NCI-H128 (cell line): Measurements from ENCODE around the gene WDR87.
A peak's percentile ranks its signal among the peaks of the same experiment; 100 is the strongest.
"Not testable (repeated sequence)": the region's sequence is repeated elsewhere in the genome, so short reads cannot be mapped to it uniquely, and the experiment has no call there.

Experiments used
- DNase-seq: peaks from one replicate; lab custom pipeline; 2025; ENCODE audit not compliant: unreplicated experiment; lab: John Stamatoyannopoulos, UW

WDR87 gene

DNA sequence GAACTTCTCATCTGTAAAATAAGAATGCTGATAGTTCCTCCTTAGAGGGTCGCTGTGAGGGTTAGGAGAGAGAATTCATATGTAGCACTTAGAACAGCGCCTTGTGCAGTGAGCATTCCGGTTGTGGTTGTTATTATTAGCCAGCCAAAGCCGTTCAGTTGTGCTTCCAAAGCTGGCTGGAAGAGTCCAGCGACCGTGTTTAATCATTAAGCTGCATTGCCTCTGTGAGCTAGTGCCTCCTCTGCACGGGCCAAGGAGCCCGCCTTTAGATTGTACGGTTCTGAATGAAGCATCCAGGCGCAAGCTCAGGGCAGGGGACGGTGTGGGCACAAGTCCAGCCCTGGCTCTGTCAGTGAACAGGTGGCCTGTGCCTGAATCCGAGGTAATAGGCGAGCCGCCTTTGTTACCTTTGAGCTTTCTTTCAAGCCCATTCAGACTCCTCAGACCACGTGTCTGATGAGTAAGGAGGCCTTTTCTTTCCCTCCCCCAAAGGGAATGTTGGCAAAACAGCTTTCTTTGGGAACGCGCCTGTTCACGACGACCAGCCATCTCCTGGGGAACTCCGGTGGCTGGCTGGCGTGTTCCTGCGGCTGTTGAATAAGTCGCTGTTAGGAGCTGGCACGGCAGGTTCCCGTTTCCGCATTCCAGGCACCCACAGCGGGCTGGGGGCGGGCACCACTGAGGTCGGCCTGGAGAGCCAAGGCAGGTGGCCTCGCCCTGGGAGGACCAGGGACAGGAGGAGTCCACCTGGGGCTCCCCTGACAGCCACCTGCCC, 25.7 kb upstream of the WDR87 start:
- peak; percentile 59 for DNase-seq

DNA sequence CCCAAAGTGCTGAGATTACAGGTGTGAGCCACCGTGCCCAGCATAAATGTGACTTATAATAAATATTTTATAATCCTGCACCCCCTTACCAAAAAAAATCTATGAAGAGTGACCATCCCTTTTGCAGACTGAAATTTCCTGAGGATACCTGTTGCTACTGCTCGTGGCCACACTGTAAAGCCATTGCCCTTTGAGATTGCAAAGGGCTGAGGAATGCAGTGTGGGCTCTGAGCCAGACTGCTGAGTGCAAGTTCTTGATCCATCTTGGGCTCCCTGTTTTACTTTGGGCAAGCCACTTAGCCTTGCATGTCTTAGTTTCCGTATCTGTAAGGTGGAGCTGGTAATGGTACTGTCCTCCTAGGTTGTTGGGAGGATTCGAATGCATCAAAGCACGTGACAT, 24.0 kb upstream of the WDR87 start:
- no peak for DNase-seq

DNA sequence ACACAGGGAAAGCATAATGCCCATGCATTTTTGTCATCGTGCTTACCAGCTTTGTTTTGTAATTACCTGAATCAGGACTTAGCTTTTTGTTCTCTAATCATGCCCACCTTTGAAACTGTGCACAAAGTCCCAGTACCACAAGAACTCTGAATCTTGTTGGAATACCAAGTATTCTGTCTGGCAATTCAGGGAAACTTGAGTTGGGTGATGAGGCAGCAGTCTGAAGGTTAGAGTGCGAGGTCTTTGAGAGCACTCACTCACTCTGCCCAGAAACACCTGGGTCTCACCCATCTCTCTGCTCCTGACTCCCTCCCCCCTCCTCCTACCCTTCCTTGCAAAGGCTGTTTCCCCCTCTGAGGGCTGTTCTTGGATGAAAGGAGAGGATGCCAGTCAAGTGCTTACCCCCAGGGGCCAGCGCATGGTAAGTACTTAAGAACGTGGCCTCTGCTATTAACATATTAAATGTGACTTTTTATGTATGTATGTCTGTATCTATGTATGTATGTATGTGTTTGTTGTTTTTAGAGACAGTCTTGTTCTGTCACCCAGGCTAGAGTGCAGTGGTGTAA, 23.0 kb upstream of the WDR87 start:
- DNase-seq = no peak

DNA sequence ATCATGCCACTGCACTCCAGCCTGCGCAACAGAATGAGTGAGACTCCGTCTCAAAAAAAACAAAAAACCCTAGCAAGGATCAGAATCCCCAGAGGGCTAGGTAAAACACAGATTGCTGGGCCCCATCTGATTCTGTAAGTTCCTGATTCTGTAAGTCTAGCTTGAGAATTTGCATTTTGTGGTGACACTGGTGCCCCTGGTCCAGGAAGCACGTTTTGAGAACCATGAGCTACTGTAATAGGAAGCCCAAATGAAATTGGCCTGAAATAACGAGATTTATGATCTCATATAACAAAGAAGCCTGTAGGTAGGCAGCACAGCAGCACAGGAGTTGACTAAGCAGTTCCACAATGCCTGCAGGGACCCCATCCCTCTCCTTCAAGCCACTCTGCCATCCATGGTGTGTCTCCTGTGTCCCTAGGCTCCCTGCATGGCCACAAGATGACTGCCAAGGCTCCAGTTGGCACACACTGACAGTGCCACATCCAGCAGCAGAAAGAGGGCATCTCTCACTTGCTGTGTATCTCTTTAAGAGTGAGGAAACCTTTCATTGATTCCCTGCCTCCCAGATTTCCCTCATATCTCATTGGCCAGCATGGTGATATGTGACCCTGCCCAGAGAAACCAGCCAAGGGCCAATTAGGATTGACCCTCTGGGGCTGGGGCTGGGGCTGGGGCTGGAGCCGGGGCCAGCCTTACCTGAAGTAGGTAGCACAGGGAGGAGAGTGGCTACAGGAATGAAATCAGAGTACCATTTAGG, 22.3 kb upstream of the WDR87 start:
- DNase-seq = no peak

DNA sequence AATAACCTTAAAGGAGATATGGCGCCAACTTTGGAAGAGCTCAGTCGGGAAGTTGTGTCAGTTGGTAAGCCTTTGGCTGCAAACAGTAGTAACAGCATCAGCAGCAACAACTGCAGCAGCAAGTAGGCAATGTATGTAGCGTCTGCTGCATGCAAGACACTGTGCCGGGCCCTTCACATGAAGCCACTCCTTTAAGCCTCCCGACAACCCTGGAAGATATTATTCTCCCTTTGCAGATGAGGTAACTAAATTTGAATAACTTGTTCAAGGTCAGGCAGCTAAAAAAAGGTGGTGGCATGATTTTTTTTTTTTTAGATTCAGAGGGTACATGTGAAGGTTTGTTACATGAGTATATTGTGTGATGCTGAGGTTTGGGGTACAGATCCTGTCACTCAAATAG, 20.3 kb upstream of the WDR87 start:
- DNase-seq = no peak

DNA sequence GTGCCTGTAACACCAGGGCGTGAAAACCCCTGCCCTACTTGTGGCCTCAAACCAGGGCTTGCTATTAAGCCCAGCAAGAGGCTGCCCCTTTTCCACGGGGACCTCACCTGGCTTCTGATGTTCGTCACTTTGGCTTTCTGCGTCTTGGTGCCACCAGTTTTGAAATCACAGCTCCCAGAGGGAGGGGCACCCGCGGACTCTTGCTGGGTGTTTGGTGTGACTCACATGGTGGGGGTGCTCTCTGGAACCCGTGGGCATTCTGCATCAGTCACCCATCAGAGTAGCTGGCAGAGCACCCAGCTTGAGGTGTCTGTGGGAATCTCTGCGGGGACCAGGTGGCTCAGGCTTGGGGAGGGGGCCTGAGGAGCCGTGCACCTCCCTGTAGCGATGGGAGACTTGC, 19.9 kb upstream of the WDR87 start:
- no peak for DNase-seq

DNA sequence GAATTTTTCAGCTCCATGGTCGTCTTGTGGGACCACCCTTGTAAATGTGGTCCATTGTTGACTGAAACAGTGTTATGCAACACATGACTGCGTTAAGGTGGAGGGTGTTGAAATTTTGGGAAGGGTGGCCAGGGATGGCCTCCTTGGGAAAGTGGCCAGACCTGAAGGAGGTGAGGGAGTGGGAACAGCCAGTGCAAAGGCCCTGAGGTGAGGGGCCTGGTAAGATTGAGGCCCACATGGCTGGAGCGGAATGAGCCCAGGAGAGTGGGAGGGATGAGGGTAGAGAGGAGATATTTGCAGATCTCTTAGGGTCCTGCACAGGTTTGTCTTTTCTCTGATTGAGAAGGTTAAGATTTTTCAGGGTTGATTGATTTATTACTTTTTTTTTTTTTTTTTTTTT, 18.8 kb upstream of the WDR87 start:
- no peak for DNase-seq

DNA sequence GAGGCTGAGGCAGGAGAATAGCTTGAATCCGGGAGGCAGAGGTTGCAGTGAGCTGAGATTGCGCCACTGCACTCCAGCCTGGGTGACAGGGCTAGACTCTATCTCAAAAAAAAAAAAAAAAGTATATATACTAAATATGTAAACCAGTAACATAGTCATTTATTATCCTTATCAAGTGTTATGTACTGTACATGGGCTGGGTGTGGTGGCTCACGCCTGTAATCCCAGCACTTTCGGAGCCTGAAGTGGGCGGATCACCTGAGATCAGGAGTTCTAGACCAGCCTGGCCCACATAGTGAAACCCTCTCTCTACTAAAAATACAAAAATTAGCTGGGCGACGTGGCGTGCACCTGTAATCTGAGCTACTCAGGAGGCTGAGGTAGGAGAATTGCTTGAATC, 18.2 kb upstream of the WDR87 start:
- not testable (repeated sequence) for DNase-seq

DNA sequence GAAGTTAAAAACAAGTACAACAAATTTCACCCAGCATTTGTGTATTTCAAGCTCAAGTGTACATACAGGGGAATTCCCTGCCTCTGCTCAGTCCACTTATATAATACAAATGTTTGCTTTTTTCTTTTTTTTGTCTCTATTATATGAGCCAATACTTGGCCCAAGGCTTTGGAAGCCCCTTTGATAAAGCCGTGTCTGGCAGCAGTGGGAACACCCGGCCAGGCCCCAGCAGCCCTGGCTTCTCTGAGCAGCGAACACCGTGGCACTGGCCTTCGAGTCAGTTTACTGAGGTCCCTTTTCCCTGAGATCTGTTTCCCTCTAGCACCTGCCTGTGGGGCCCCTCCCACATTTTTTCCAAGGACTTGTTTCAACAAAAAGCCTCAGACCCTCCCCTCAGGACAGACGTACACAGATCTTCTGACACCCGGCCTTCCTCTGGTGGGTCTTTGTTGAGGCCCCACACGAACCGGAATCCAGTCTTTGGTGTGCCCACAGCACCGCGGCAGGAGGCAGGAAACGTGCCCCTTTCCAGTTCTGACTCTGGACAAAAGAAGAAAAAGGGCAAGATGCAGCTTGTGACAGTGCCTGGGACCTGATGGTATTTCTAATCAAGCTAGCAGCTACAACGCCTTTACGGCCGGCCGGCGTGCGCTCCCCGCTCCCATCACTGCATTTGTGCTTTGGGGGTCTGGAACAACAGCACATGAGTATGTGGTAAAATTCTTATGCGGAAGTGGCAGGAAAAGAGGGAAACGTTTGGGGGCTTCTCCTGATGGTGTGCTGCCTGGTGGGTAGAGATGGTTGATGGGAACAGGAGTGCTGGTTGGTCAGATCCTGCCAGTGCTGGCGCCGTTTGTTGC, 14.4 kb upstream of the WDR87 start:
- no peak for DNase-seq

DNA sequence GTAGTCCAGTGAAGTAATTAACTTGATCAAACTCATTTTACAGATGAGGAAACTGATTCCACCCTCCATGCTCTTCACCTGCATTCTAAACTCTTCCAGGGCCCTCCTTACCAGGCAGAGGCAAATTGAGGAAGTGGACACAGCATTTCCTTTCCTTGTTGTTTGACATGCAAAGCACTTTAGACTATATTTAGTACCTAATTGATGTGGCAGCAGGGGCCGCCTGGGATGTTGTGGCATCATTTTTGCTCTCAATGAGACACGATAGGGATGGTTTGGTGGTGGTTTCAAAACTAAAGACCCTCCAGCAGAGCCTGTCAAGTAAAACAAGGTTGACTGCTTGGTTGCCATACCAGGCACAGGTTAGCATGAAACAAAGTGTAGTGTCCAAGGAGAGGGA, 8.5 kb upstream of the WDR87 start:
- no peak for DNase-seq

DNA sequence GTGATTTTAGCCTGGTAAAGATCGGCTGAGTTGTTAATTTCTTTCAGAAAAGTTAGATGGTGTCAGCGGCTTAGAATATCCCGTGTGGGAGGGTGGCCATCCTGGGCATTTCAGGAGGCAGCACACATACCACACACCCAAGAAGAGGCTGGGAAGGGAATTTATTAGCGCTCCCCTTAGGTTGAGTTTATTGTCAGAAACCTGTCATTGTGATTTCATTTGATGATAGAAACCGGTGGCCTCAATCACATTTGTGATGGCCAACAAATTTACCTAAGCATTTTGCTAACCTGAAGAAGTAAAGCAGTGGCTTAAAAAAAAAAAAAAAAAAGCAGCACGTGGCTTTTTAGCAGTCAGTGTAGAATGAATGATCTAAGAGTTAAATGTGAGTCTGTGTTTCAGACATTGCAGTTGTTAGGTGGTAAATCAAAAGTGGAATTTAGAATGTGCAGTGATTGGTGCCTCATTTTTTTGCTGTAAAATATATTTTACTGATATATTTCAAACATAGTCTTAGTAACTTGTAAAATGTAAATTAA, 3.3 kb upstream of the WDR87 start:
- DNase-seq = no peak

DNA sequence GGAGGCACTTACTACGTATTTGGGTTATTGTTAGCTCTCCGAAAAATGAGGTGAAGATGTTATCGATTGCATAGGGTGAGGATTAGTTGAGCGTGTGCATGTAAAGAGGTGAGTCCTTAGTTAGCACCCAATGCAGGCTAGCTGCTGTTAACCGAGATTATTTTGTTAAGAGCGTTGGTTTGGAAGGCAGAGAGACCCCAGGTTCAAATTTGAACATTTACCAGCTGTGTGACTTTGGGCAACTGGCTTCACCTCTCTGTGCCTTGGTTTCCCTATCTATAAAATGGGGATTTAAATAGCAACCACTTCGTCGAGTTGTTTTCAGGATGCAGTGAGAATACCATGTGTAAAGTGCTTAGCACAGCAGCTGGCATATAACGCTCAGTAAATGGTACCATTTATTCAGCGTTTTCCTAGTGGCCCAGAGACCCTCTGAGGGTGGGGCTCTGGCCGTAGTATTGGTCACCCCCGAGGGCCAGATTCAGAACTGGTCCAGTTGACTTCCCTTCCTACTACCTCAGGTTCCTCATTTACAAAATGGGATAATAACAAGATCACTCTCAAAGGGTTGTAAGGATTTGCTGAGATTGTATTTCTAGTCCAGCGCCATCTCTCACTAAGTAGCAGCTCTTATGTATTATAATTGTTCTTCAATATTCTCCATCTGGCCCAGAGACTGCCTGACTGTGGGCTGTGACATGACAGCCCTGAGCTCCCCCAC, 1.5 kb upstream of the WDR87 start:
- no peak for DNase-seq

DNA sequence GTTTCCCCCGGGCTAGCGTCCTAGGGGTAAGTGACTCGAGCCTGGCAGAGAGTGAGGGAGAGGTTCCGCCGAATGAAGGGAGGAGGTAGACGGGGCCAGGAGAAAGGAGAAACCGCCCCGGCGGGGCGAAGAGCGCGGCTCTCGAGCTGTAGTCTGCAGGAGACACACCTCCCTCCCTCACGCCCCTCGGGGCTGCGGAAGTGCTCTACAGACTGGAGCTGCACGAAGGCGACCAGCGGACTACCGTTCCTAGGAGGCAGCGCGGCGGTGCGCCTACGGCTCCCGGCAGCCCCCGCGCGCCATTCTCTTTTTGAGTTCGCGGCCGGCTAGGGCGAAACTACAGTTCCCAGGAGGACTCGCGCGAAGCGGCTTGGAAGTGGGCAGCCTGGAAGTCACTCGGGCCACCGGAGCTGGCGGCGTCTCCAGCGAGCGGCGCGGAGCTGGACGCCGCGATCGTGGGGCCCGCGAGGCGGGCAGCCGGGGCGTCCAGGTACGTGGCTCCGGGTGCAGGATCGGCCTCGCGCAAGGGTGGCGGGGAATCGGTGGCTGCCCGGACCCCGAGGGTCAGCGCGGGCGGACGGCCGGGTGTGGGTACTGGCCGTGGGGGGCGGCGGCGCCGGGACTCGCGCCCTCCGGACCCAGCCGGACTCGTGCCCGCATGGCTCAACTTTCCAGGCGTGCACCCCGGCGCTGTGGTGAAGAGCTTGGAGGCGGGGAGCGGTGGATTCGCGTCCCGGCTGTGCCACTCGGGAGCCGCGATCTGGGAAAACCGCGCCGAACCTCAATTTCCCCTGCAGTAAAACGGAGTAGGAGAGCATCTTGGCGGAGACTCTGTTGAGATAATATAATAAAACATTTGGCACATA, 708 bp upstream of the WDR87 start, which contains the start of gene SIPA1L3:
TSS of gene SIPA1L3 (plus strand) at position 340 of the 866 bp plus-strand sequence. CDS start 174,358 bp downstream, outside the sequence.
- peak; percentile 92 for DNase-seq

DNA sequence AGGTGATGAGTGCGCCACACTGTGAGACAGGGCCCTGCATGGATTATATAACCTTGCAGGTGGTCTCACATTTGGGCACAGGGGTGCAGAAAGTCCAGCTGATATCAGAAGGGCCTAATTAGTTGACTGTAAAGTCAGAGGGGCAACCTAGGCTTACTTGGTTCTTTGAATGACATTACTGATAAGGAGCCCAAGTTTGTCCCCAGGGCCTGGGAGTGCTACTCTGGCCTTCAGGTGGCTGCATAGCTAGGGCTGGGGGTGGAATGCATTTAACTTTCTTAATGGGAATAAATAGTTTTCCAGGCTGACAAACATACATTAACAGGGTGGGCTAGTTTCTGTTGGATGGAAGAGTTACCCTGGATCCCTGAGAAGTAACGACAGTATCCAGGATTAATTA, 3.3 kb downstream of the WDR87 start:
- no peak for DNase-seq

DNA sequence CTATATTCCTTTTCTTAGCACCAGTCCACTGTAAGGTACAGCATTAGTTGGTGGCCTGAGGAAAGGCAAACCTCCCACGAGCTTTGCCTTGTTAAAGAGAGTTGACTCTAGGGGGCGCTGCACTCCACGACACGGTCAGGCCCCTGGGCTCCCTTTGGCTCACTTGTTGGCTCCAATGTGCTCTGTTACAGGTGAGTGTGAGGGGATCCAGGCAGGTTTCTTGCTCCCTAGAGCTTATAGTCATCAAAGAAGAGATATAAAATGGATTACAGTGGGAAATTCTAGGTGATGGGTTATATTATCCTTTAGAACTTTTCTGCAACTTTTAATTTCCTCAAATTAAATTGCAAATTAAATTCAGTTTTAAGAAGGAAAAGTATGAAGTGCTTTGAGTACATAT, 3.7 kb downstream of the WDR87 start:
- DNase-seq = peak; percentile 66

DNA sequence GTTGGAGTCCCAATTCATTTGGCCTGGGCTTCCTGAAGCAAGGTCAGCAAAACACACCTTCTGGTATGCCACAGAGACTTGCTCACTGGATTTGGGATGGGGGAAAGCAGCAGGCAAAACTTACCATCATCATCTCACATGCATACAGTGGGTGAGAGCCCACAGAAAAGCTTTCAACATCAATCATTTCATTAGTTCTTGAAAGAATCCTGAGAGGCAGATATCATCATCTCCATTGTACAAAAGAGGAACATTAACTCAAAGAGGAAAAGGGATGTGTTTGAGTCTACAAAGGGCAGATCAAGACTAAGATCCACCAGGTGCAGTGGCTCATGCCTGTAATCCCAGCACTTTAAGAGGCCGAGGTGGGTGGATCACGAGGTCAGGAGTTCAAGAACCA, 6.4 kb downstream of the WDR87 start:
- no peak for DNase-seq

DNA sequence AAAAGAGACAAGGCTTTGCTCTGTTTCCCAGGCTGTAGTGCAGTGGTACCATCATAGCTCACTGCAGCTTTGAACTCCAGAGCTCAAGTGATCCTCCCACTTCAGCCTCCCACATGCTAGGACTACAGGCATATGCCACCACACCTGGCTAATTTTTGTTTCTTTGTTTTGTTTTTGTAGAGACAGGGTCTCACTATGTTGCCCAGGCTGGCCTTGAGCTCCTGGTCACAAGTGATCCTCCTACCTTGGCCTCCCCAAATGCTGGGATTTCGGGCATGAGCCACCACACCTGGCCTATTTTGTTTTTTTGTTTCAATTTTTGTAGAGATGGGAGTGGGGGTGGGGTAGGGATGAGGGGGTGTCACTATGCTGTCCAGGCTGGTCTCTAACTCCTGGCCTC, 6.9 kb downstream of the WDR87 start:
- DNase-seq = no peak

DNA sequence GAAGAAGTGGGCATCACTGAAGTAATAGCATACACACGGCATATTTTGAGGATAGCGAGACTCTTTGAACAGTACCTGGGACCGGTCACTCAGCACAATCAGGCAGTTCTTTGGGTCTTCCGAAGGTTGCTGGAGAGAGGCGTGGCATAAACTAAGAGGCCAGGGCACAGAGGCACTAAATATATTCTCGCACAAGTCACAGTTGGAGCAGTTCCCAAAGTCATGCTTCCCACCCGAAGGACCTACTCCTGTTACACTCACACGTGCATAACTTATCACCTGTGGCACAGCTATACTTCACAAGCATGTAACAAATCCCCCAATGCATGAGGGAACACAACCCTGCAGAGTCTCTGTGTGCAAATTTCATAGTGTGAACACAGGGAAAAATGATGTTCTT, 10.2 kb downstream of the WDR87 start:
- no peak for DNase-seq

DNA sequence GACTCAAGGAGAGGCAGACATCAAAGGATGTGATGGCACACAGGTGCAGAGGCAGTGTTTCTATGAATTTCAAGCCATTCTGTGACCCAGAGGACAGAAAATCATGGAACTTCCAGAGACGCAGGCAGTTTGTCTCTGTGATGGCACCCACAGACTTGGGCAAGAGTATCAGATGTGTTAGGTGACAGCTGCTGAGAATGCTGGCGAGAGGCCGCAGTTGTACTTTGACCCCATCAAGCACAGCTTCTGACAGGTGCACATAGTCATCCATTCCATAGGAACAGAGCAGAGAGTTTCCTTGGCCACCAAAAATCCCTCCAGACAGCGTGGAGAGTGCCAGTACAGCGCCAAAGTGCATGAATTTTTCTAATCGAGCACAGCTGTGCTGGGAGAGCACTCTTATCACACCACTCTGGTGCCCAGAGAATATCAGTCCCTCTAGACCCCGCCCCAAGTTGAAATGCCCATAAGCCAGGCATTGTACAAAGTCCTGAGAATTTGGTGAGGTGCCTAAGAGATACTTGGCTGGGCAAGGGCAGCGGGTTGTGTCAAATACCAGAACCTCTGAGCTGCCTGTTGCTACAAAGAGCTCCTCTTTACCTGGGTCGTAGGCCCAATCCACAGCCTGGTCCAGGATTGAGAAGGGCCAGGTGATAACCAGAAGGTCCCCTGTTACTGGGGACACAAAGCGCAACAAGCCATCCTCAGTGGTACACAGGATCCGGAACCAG, 12.4 kb downstream of the WDR87 start:
- no peak for DNase-seq
